ENCODE measurements around the gene RPS10. TPM values are rescaled to one million over a fixed set of nuclear protein-coding genes. Genes with fewer than 3 reads are reported as not detected.

The RPS10 gene
- total RNA-seq, 1 experiment from 2014 or later: 1,363 TPM

- no TSS peak for BruUV-seq (replicated peaks)
- ATAC-seq (no peak), DNase-seq (ENCODE audit: low read depth, low spot score) (no peak)
- peak overlapping the region; percentile 68 to 81 for H3K4me3 ChIP-seq (ENCODE audit: low read depth in 2 of 2, low read length in 2 of 2)
- no peaks in the 10 kb centered on the region for H3K27me3 ChIP-seq (ENCODE audit: control insufficient read depth, insufficient read depth, low read length)
- in situ Hi-C loops (cut with HindIII; ENCODE audit: low pct_unique_long_range_greater_than_20kb, low sequenced_read_pairs): no loop called here
- ChIA-PET CTCF (no interaction called here), POLR2A (interaction anchor here (0.5 kb wide), 1 partner anchor 78 kb away, joined by 3 read pairs; no protein-coding TSS in a partner anchor)
- peaks cover 2% of the 10 kb centered on the region; the same call in 1 of the 2 replicates for H3K9me3 ChIP-seq (ENCODE audit: control insufficient read depth, insufficient read depth, low read depth, low read length)
- H3K27ac ChIP-seq (ENCODE audit: low read length): peak overlapping the region; percentile 94
- TF ChIP-seq POLR2AphosphoS5 (IDR thresholded peaks at IDR 0.05; ENCODE audit: low read depth, low read length) (no peak), TCF7L2 (IDR thresholded peaks at IDR 0.05; ENCODE audit: low read depth, low read length) (no peak), REST (IDR thresholded peaks at IDR 0.05; ENCODE audit: insufficient read depth in 1 of 2, low read depth in 2 of 2, low read length in 1 of 2) (no peak), SIN3A (IDR thresholded peaks at IDR 0.05; ENCODE audit: borderline replicate concordance, insufficient read depth, low read depth, low read length) (no peak)
- TF ChIP-seq, protein P1, sequence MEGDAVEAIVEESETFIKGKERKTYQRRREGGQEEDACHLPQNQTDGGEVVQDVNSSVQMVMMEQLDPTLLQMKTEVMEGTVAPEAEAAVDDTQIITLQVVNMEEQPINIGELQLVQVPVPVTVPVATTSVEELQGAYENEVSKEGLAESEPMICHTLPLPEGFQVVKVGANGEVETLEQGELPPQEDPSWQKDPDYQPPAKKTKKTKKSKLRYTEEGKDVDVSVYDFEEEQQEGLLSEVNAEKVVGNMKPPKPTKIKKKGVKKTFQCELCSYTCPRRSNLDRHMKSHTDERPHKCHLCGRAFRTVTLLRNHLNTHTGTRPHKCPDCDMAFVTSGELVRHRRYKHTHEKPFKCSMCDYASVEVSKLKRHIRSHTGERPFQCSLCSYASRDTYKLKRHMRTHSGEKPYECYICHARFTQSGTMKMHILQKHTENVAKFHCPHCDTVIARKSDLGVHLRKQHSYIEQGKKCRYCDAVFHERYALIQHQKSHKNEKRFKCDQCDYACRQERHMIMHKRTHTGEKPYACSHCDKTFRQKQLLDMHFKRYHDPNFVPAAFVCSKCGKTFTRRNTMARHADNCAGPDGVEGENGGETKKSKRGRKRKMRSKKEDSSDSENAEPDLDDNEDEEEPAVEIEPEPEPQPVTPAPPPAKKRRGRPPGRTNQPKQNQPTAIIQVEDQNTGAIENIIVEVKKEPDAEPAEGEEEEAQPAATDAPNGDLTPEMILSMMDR (IDR thresholded peaks at IDR 0.05): no peak
- H3K36me3 ChIP-seq (ENCODE audit: control insufficient read depth, insufficient read depth, low read length): no peaks in the 10 kb centered on the region
- intact Hi-C loops (cut with micrococcal nuclease; ENCODE audit: unreplicated experiment): no loop called here
- peaks cover 33% of the 10 kb centered on the region for H3K4me1 ChIP-seq (ENCODE audit: control insufficient read depth, insufficient read depth, low read length)
Observed at GRCh38 chr6:34391473-34391785, 34.4 kb downstream of the RPS10 start.

GRCh38 chr6:34390531-34391472, 35.1 kb downstream of the RPS10 start:
- Histone ChIP-seq H3K4me1 (ENCODE audit: control insufficient read depth, insufficient read depth, low read length) (peaks cover 39% of the 10 kb centered on the region), H3K27me3 (ENCODE audit: control insufficient read depth, insufficient read depth, low read length) (no peaks in the 10 kb centered on the region), H3K27ac (ENCODE audit: low read length) (peak overlapping the region; percentile 94), H3K4me3 (ENCODE audit: low read depth in 2 of 2, low read length in 2 of 2) (peak overlapping the region; percentile 68 to 81), H3K36me3 (ENCODE audit: control insufficient read depth, insufficient read depth, low read length) (no peaks in the 10 kb centered on the region), H3K9me3 (ENCODE audit: control insufficient read depth, insufficient read depth, low read depth, low read length) (no peaks in the 10 kb centered on the region)
- in situ Hi-C loops (cut with HindIII; ENCODE audit: low pct_unique_long_range_greater_than_20kb, low sequenced_read_pairs): no loop called here
- no peak for DNase-seq (ENCODE audit: low read depth, low spot score)
- ChIA-PET CTCF (interaction anchor here (1.0 kb wide), 1 partner anchor 141 kb away, joined by 5 read pairs; no protein-coding TSS in a partner anchor), POLR2A (interaction anchor here (0.5 to 0.6 kb wide), 4 partner anchors 77 to 553 kb away, joined by 3 read pairs; partner anchors contain the start of gene HMGA1)
- TF ChIP-seq TCF7L2 (IDR thresholded peaks at IDR 0.05; ENCODE audit: low read depth, low read length) (no peak), SIN3A (IDR thresholded peaks at IDR 0.05; ENCODE audit: borderline replicate concordance, insufficient read depth, low read depth, low read length) (0 out of 2 replicates have a peak, but pooled peaks have one; percentile 19), REST (IDR thresholded peaks at IDR 0.05; ENCODE audit: insufficient read depth in 1 of 2, low read depth in 2 of 2, low read length in 1 of 2) (peak in 1 of 2 experiments; percentile 59; a peak in 1 of 4 replicates)
- BruUV-seq (replicated peaks): TSS peak; percentile 72
- intact Hi-C loops (cut with micrococcal nuclease; ENCODE audit: unreplicated experiment): no loop called here
- ATAC-seq: no peak

Measured in Panc1 (cell line).